Mesothelial cell of epicardium (in vitro differentiated cells): Measurements from ENCODE around the gene ELOVL5. TPM values are rescaled to one million over a fixed set of nuclear protein-coding genes. Genes with fewer than 3 reads are reported as not detected.
A peak's percentile ranks its signal among the peaks of the same experiment; 100 is the strongest.

Source experiments
- DNase-seq, 2 experiments: peaks; one replicate each; pipeline ENCODE4 v3.0.0; 2021; ENCODE audit warnings: low spot score in 2 of 2; ENCODE audit not compliant: unreplicated experiment in 2 of 2
- H3K27ac Mint-ChIP-seq: 2 replicates; pipeline ENCODE4 v1.8.0; 2021; ENCODE audit warnings: mixed read lengths
- H3K27me3 Mint-ChIP-seq: 2 replicates; pipeline ENCODE4 v1.8.0; 2021; ENCODE audit warnings: low read depth, mixed read lengths
- H3K36me3 Mint-ChIP-seq: 2 replicates; pipeline ENCODE4 v1.8.0; 2021; ENCODE audit warnings: mixed read lengths
- H3K4me1 Mint-ChIP-seq: 2 replicates; pipeline ENCODE4 v1.8.0; 2021; ENCODE audit warnings: mixed read lengths
- H3K4me3 Mint-ChIP-seq: 2 replicates; pipeline ENCODE4 v1.8.0; 2021; ENCODE audit warnings: mild to moderate bottlenecking, moderate library complexity, mixed read lengths
- H3K9me3 Mint-ChIP-seq: 2 replicates; pipeline ENCODE4 v1.8.0; 2021; ENCODE audit warnings: mixed read lengths
- CTCF ChIP-seq: fragments of 200-600 bp; sonication (generic); IDR thresholded peaks from one replicate; pipeline ENCODE4 v1.5.0; 2021; ENCODE audit warnings: antibody characterized with exemption; ENCODE audit not compliant: unreplicated experiment
- total RNA-seq: library from RNA; stranded (reverse); gene quantifications from 3 replicates; pipeline ENCODE4 v1.2.1, GENCODE V29; 2021

ELOVL5 gene
- total RNA-seq, 1 donor from 2014 or later = 110 TPM

- peaks cover 17% of the 10 kb centered on the region for H3K4me1 Mint-ChIP-seq
- H3K27ac Mint-ChIP-seq = no peak overlapping the region
- TF ChIP-seq CTCF = no peak
- H3K4me3 Mint-ChIP-seq = no peak overlapping the region
- peaks cover 13% of the 10 kb centered on the region for H3K9me3 Mint-ChIP-seq
- DNase-seq = no peak
- H3K36me3 Mint-ChIP-seq = no peaks in the 10 kb centered on the region
- H3K27me3 Mint-ChIP-seq = no peaks in the 10 kb centered on the region
Measured at GRCh38 chr6:53366128-53366641, 17.4 kb upstream of the ELOVL5 start.

GRCh38 chr6:53363341-53364079 lies 14.8 kb upstream of the ELOVL5 start:
- no peak overlapping the region for H3K27ac Mint-ChIP-seq
- no peak for DNase-seq

GRCh38 chr6:53361549-53362031 lies 12.8 kb upstream of the ELOVL5 start:
- no peak for DNase-seq
- no peak overlapping the region for H3K4me3 Mint-ChIP-seq
- no peaks in the 10 kb centered on the region for H3K36me3 Mint-ChIP-seq
- peak overlapping the region; percentile 63 for H3K27ac Mint-ChIP-seq
- no peak for TF ChIP-seq CTCF
- peaks cover 32% of the 10 kb centered on the region for H3K4me1 Mint-ChIP-seq
- peaks cover 3% of the 10 kb centered on the region for H3K9me3 Mint-ChIP-seq
- no peaks in the 10 kb centered on the region for H3K27me3 Mint-ChIP-seq

More at GRCh38 chr6:53363341-53364079, 14.8 kb upstream of the ELOVL5 start:
- Mint-ChIP-seq H3K9me3 (peaks cover 14% of the 10 kb centered on the region), H3K36me3 (no peaks in the 10 kb centered on the region), H3K4me3 (no peak overlapping the region), H3K4me1 (peaks cover 25% of the 10 kb centered on the region), H3K27me3 (no peaks in the 10 kb centered on the region)
- no peak for TF ChIP-seq CTCF

- TF ChIP-seq CTCF = no peak
- Mint-ChIP-seq H3K27me3 (no peaks in the 10 kb centered on the region), H3K27ac (peak overlapping the region; percentile 100), H3K36me3 (no peaks in the 10 kb centered on the region), H3K4me1 (peaks cover 32% of the 10 kb centered on the region), H3K4me3 (peak overlapping the region; percentile 85), H3K9me3 (peaks cover 3% of the 10 kb centered on the region)
- no peak for DNase-seq
Measured at GRCh38 chr6:53360093-53360912, 11.6 kb upstream of the ELOVL5 start.

- H3K27ac Mint-ChIP-seq = peak overlapping the region; percentile 100
- no peak for TF ChIP-seq CTCF
- H3K36me3 Mint-ChIP-seq = no peaks in the 10 kb centered on the region
- DNase-seq = no peak
- H3K9me3 Mint-ChIP-seq = peaks cover 3% of the 10 kb centered on the region
- H3K4me3 Mint-ChIP-seq = peak overlapping the region; percentile 85
- H3K4me1 Mint-ChIP-seq = peaks cover 32% of the 10 kb centered on the region
- H3K27me3 Mint-ChIP-seq = no peaks in the 10 kb centered on the region
Measured at GRCh38 chr6:53359843-53360092, 11.0 kb upstream of the ELOVL5 start.
